Uterus (tissue), 4 donors: Measurements from ENCODE around the gene PC. TPM values are rescaled to one million over a fixed set of nuclear protein-coding genes. Genes with fewer than 3 reads are reported as not detected.

Experiments used
- DNase-seq, 2 donors: peaks; one replicate each; pipeline ENCODE4 v3.0.0-alpha.2; 2019 to 2020
- H3K27ac ChIP-seq, 2 donors: fragments of 200-600 bp; sonication (generic); 1 replicate in 1 of 2; 2 replicates in 1 of 2; pipeline ENCODE4 v1.5.1; 2016 to 2018
- H3K27me3 ChIP-seq, 2 donors: fragments of 200-600 bp; sonication (generic); one replicate each; pipeline ENCODE4 v1.5.1; 2018 to 2019; ENCODE audit warnings: control low read depth in 1 of 2
- H3K36me3 ChIP-seq, 2 donors: fragments of 200-600 bp; sonication (generic); one replicate each; pipeline ENCODE4 v1.5.1; 2019; ENCODE audit warnings: control low read depth in 1 of 2
- H3K4me1 ChIP-seq, 2 donors: fragments of 200-600 bp; sonication (generic); one replicate each; pipeline ENCODE4 v1.5.1; 2018 to 2019; ENCODE audit warnings: control low read depth in 1 of 2
- H3K4me3 ChIP-seq, 2 donors: fragments of 200-600 bp; sonication (generic); 1 replicate in 1 of 2; 2 replicates in 1 of 2; pipeline ENCODE4 v1.5.1; 2018 to 2019; ENCODE audit warnings: mild to moderate bottlenecking in 1 of 2
- H3K9me3 ChIP-seq, 2 donors: fragments of 200-600 bp; sonication (generic); one replicate each; pipeline ENCODE4 v1.5.1; 2019; ENCODE audit warnings: control low read depth in 1 of 2
- POLR2A ChIP-seq, 2 donors: fragments of 450-650 bp; IDR thresholded peaks; one replicate each; pipeline ENCODE4 v1.6.1; 2016; ENCODE audit warnings: antibody characterized with exemption in 2 of 2, mild to moderate bottlenecking in 1 of 2, moderate library complexity in 1 of 2
- intact Hi-C: fragments of 100-400 bp; cut with DNase I; formaldehyde crosslinking; loops from one replicate; pipeline ENCODE4 v1.15.1; 2023; ENCODE audit warnings: low total_unique reads
- total RNA-seq, 4 donors: library from RNA; depleted of rRNA in 3 of 4; stranded (reverse); fragments of >200 nt in 3 of 4; gene quantifications; one replicate each; pipeline versions ENCODE4 v1.1.0 to v1.2.4, GENCODE V29; 2014 to 2023
- TF ChIP-seq, protein P1 (sequence below), 4 experiments: fragments of 200-600 bp in 2 of 4; fragments of 450-650 bp in 2 of 4; sonication (generic) in 2 of 4; IDR thresholded peaks; one replicate each; pipeline ENCODE4 v1.5.1; 2016 to 2019; ENCODE audit warnings: antibody characterized with exemption in 4 of 4, mild to moderate bottlenecking in 2 of 4, moderate library complexity in 1 of 4
- donor health status: DM: yes; HTN: yes; CAD: no.

The PC gene
- total RNA-seq, 4 donors from 2014 or later, result 7.1 to 13.8 (median 8.1) TPM

DNA sequence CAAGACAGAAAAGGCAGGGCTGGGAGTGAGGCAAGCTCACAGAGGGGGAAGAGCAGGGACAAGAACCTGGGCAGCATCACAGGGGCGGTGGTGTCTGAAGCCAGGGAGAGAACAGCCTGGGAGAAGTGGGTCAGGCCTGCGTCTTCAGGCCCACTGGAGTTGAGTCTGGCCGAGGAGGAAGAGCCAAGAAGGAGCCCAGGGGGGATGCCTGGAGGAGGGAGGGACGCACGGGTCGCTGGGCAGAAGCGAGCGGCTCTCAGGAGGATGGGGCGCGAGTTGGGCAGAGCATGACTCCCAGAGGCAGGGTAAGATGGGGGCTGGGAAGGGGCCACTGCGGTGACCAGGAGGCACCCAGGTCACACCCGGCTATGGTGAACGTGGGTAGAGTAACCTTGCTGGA lies 82.8 kb downstream of the PC start:
- H3K27me3 ChIP-seq, result no peaks in the 10 kb centered on the region
- no peak for DNase-seq

DNA sequence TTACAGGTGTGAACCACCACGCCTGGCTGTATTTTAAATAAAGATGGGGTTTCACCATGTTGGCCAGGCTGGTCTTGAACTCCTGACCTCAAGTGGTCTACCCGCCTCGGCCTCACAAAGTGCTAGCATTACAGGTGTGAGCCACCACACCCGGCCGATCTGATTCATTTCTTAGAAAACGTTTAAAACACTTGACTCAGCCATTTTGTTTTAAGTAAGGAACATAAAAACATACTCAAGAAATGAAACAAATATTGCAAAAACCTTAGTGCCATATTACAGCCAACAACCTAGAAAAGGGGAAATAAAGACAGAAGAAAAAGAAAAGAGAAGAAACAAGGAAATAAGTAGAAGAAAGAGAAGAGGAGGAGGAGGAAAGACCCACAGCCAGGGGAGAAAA lies 84.0 kb downstream of the PC start:
- intact Hi-C loops, result no loop called here
- Histone ChIP-seq H3K27ac (no peak overlapping the region), H3K4me3 (no peak overlapping the region), H3K4me1 (no peaks in the 10 kb centered on the region), H3K27me3 (no peaks in the 10 kb centered on the region), H3K9me3 (no peaks in the 10 kb centered on the region), H3K36me3 (no peaks in the 10 kb centered on the region)
- DNase-seq, result no peak
- TF ChIP-seq POLR2A (IDR thresholded peaks at IDR 0.05), result no peak
- TF ChIP-seq, protein P1, sequence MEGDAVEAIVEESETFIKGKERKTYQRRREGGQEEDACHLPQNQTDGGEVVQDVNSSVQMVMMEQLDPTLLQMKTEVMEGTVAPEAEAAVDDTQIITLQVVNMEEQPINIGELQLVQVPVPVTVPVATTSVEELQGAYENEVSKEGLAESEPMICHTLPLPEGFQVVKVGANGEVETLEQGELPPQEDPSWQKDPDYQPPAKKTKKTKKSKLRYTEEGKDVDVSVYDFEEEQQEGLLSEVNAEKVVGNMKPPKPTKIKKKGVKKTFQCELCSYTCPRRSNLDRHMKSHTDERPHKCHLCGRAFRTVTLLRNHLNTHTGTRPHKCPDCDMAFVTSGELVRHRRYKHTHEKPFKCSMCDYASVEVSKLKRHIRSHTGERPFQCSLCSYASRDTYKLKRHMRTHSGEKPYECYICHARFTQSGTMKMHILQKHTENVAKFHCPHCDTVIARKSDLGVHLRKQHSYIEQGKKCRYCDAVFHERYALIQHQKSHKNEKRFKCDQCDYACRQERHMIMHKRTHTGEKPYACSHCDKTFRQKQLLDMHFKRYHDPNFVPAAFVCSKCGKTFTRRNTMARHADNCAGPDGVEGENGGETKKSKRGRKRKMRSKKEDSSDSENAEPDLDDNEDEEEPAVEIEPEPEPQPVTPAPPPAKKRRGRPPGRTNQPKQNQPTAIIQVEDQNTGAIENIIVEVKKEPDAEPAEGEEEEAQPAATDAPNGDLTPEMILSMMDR (IDR thresholded peaks at IDR 0.05), result no peak

More for the DNA sequence above, 82.8 kb downstream of the PC start:
- TF ChIP-seq, protein P1 (IDR thresholded peaks at IDR 0.05), result no peak
- no peak for TF ChIP-seq POLR2A (IDR thresholded peaks at IDR 0.05)
- Histone ChIP-seq H3K27ac (no peak overlapping the region), H3K36me3 (no peaks in the 10 kb centered on the region), H3K4me1 (no peaks in the 10 kb centered on the region), H3K4me3 (no peak overlapping the region), H3K9me3 (no peaks in the 10 kb centered on the region)
- intact Hi-C loops, result no loop called here

DNA sequence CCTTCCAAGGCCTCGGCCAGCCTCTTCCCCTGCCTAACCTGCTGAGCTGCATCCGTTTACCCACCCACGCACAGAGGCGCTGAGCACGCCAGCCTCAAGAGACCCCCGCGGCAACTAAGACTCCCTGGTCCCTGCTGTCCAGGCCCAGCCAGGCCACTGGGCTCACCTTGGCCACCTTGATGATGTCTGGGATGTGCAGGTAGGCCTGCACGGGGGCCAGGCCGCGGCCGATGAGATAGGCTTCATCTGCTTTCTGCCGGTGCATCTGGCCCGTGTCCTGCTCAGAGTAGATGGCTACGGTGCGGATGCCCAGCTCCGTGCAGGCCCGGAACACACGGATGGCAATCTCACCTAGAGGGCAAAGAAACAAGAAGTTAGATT lies 86.7 kb downstream of the PC start:
- no peak overlapping the region for H3K27ac ChIP-seq
- no peaks in the 10 kb centered on the region for H3K4me1 ChIP-seq
- TF ChIP-seq, protein P1 (IDR thresholded peaks at IDR 0.05), result no peak
- TF ChIP-seq POLR2A (IDR thresholded peaks at IDR 0.05), result no peak
- H3K9me3 ChIP-seq, result no peaks in the 10 kb centered on the region
- H3K36me3 ChIP-seq, result no peaks in the 10 kb centered on the region
- DNase-seq, result no peak
- H3K27me3 ChIP-seq, result no peaks in the 10 kb centered on the region
- intact Hi-C loops, result no loop called here
- H3K4me3 ChIP-seq, result no peak overlapping the region

DNA sequence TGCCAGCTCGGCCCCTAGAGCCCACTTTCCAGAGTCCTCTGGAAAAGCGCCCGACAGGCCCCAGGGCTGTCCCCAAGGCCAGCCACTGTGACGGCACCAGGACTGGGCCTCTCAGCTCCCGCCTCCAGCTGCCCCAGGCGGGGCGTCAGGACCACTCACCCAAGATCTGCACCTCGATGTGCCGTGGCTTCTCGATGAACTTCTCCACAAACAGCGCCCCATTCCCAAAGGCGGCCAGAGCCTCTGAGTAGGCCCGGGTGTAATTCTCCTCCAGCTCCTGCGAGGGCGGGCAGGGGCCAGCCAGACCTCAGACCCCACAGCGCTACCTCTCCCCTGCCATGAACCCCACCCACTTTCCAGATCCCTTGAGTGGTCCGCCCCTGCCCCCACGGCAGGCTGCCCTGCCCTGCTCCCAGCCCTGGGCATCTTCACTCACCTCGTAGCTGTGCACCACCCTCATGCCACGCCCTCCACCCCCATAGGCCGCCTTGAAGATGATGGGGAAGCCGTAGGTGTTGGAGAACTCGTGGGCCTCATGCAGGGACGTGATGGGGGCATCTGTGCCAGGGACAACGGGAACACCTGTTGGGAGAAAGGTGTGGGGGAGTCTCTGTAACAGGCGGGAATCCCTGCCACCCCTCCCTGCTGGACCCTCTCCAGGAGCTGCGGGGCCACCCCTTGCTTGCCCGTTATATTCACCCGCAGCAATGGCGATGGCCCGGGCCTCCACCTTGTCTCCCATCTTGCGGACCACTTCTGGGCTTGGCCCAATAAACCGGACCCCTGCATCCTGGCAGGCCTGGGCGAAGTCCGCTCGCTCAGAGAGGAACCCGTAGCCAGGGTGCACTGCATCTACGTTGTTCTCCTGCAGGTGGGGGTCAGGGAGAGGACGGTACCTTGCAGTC lies 87.3 kb downstream of the PC start:
- intact Hi-C loops, result no loop called here
- Histone ChIP-seq H3K4me1 (no peaks in the 10 kb centered on the region), H3K36me3 (no peaks in the 10 kb centered on the region), H3K4me3 (no peak overlapping the region), H3K27me3 (no peaks in the 10 kb centered on the region), H3K9me3 (no peaks in the 10 kb centered on the region), H3K27ac (no peak overlapping the region)
- no peak for DNase-seq
- TF ChIP-seq, protein P1 (IDR thresholded peaks at IDR 0.05), result no peak
- no peak for TF ChIP-seq POLR2A (IDR thresholded peaks at IDR 0.05)

DNA sequence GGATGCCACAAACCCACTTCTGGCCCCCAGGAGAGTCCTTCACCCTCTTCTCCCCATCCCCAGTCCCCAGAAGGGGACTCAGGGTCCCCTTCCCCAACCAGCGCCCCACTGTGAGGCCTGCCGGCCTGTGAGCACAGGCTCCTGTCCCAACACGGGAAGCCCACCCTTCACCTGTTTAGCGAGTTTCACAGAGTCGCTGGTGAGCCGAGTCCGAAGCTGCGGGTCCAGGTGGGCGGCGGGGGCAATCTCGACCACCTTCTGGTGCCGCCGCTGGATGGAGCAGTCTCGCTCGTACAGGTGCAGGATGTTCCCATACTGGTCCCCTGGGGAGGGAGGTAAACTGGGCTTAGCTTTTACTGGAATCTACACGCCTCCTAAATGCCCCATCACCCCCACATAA lies 88.1 kb downstream of the PC start:
- TF ChIP-seq, protein P1 (IDR thresholded peaks at IDR 0.05), result no peak
- TF ChIP-seq POLR2A (IDR thresholded peaks at IDR 0.05), result no peak
- Histone ChIP-seq H3K27me3 (no peaks in the 10 kb centered on the region), H3K9me3 (no peaks in the 10 kb centered on the region), H3K27ac (no peak overlapping the region), H3K4me3 (no peak overlapping the region), H3K4me1 (no peaks in the 10 kb centered on the region), H3K36me3 (no peaks in the 10 kb centered on the region)
- intact Hi-C loops, result no loop called here
- DNase-seq, result no peak
